GM15510 (cell line): Measurements from ENCODE around the gene ACOXL.

Experiments
- POLR2A ChIP-seq: IDR thresholded peaks from 3 replicates; pipeline ENCODE4 v1.6.1; 2011; ENCODE audit warnings: borderline replicate concordance; ENCODE audit not compliant: insufficient read length; ENCODE audit errors: extremely low read depth

ACOXL gene

GRCh38 chr2:110861616-110862260, 129.4 kb downstream of the ACOXL start:
- no peak for TF ChIP-seq POLR2A

GRCh38 chr2:110863726-110864125, 131.4 kb downstream of the ACOXL start:
- no peak for TF ChIP-seq POLR2A

DNA sequence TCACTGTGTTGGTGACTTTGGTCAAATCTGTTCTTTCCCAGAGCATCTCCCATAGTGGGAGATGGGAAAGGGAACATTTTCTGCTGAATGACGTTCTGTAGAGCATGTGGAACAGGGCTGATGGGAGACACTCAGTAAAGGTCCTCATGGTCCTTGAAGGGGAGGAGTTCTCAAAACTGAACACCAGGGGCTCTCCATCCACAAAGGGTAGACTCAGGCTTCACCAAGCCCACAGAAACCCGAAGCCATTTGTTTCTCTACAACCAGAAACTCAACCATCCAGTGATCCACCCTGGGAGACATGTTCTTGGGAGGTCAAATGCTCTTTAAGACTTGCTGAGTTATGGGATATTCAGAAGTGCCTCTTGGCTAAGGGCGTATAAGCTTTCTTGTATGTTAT, 131.8 kb downstream of the ACOXL start:
- TF ChIP-seq POLR2A: no peak

- no peak for TF ChIP-seq POLR2A
Measured at GRCh38 chr2:110864731-110865130, 132.4 kb downstream of the ACOXL start.

GRCh38 chr2:110865188-110865587, 132.8 kb downstream of the ACOXL start:
- no peak for TF ChIP-seq POLR2A

DNA sequence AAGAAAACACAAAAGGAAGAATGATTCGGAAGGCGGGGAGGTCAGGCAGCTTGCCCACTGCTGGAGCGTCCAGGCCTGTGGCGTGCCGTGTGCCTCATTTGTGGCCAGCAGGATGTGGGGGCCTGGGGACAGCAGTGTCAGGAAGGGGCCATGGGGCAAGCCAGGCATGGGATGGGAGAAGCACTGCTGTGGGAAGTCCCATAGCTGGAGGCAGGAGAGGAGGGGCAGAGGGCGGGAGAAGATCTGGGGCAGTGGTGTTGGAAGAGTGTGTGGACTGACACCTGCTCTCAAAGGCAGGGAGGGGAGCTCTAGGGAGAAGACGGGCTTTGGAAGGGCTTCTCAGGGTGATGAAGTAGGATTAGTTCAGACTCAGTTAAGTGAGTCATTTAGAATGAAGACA, 133.7 kb downstream of the ACOXL start:
- no peak for TF ChIP-seq POLR2A

DNA sequence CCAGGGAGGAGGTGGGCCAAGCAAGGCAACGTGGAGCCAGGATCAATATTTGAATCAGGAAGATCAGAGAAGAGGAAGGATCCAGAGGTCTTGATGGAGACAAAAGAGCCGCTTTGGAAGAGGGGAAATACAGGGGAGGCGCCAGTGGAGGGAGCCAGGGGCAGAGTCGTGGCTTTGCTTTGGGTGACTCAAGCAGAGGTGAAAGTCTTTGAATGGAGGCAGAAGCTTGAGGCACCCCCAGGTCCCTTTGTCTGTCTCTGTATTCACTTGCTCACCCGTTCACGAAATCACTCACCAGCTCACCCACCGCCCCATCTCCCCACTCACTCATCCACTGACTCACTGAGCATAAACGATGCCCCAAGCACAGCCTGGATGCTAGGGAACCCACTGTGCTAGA, 134.1 kb downstream of the ACOXL start:
- TF ChIP-seq POLR2A: no peak

GRCh38 chr2:110867078-110867477, 134.7 kb downstream of the ACOXL start:
- TF ChIP-seq POLR2A: no peak

DNA sequence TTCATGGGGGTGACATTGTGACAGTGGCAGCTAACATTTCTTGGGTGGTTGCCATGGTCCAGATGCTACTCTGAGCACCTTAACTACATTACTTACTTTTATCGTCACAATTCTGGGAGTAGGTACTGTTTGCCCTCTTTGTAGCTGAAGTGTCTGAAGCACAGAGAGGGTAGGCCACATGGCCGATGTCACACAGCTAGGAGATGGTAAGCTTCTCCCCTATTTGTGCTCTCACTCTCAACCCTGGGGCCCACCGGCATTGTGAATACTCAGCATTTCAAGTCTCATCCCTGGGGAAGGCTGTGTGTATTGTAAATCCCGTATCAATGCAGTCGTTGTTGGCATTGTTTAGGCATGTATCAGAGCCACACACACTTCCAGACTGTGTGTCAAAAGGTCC, 136.6 kb downstream of the ACOXL start:
- TF ChIP-seq POLR2A: no peak

GRCh38 chr2:110869472-110870446, 137.4 kb downstream of the ACOXL start:
- no peak for TF ChIP-seq POLR2A

- no peak for TF ChIP-seq POLR2A
Measured at GRCh38 chr2:110870545-110870944, 138.2 kb downstream of the ACOXL start.

GRCh38 chr2:110871637-110872036, 139.3 kb downstream of the ACOXL start:
- no peak for TF ChIP-seq POLR2A

DNA sequence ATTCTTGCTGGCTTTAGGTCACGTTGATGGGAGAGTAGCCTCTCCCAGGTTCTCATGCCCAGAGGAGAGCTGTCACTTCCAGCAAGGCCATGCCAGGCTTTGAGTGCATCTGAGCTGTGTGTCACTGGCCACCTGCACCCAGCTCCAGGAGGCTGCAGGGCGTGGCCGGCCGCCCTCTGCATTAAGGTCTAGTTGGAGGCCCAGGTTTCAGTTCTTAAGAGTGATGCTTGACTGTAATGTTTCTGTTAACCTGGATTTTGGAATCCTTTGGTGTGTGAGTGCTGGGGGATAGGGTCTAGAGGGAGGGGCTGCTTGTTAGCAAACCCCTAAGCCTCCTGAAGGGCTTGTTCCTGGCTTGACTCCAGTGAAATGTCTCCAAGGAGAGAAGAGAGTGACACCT, 140.1 kb downstream of the ACOXL start:
- TF ChIP-seq POLR2A: no peak

DNA sequence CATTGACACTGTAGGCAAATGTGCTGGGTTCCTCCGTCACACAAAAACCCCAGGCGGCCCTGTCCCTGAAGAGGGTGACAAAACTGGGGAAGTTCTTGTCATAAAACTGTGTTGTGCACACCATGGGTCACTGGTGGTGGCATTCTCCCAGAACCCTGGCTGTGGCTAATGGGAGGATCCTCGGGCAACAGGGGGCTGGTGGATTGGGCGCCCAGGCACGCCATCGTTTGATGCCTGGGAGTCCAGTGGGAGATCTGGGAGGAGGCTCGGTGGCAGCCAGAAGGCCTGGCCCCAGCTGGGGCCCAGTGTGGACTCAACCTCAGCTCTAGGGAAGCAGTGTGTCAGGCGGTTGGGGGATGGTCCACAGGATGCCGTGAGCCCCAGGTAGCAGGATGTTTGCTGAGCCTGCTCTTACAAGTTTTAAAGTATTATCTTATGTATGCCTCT, 140.7 kb downstream of the ACOXL start:
- no peak for TF ChIP-seq POLR2A

DNA sequence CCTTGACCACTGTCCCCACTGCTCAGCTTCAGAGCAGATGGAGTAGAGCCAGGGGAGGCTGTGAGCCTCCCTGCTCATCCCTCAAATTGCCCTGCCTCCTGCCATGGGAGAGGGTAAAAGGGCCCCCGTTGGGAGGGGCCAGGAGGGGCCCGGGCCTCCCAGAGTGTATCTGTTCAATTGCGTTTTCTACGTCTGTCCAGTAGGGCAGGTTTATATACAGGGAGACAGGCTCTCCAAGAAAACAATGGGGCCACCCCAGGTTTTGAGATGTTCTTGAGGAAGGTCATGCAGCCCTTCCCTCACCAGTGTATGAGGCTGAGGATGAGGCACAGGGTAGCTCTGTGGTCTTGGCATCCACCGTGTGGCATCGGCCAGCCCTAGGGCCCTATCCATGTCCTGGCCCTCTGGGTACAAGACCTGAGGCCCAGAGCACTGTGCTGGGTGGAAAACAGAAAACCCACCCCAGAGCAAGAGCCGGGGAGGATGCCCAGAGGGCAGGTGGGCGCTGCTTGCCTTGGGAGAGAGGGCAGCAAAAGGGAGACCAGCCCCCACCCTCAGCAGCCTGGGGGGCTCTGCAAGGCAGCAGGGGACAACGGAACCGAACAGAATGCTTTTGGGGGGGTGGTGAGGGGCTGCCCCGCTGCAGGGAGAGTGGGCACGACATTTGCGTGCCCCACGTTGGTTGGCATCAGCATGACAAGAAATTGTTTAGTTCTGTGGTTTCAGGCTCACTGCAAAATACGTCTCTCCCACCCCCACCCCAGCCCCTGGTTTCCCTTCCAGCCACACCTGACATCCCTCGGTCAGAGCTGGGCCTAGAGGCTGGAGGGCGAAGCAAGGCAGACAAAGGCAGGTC, 141.5 kb downstream of the ACOXL start:
- TF ChIP-seq POLR2A: no peak

- no peak for TF ChIP-seq POLR2A
Measured at GRCh38 chr2:110874453-110875383, 142.3 kb downstream of the ACOXL start.
